ENCODE data around the gene SV2A. TPM values are rescaled to one million over a fixed set of nuclear protein-coding genes. Genes with fewer than 3 reads are reported as not detected.
"Not testable (repeated sequence)": the region's sequence is repeated elsewhere in the genome, so short reads cannot be mapped to it uniquely, and the experiment has no call there.

Gene SV2A
- total and polyA plus RNA-seq, 4 donors = 0.94 to 2.4 (median 1.6) TPM

DNA sequence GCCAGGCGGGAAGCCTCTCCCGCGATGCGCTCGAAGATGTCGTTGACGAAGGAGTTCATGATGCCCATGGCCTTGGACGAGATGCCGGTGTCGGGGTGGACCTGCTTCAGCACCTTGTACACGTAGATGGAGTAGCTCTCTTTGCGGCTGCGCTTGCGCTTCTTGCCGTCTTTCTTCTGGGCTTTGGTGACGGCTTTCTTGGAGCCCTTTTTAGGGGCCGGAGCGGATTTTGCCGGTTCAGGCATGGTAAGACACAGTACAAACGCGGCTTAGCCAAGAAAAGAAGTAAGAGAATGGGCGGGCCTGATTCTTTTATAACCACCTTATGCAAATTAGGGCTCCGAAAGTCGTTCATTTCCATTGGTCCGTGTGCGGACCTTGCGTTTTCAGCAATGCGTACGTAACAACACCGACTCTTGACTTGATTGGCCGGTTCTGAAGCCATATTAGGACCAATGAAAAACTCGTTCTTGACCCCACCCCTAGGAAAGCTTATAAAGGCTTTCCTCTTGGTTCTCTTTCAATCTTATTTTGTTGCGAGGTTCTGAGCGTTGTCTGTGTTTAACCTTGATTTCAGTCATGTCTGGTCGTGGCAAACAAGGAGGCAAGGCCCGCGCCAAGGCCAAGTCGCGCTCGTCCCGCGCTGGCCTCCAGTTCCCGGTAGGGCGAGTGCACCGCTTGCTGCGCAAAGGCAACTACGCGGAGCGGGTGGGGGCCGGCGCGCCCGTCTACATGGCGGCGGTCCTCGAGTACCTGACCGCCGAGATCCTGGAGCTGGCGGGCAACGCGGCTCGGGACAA, 31.0 kb downstream of the SV2A start:
- DNase-seq (peak; percentile 96 to 100 (median 100)), ATAC-seq (ENCODE audit: insufficient read depth, low FRiP score) (peak; percentile 86)
- 0% methylated on average over 62 of the region's 62 CpGs for WGBS, 2 donors
- Histone ChIP-seq H3K27ac (ENCODE audit: low read depth in 1 of 2, low read length in 1 of 2) (peak overlapping the region; percentile 96 to 98), H3K4me3 (peak overlapping the region; percentile 65), H3K36me3 (ENCODE audit: control insufficient read depth in 4 of 4, insufficient read depth in 4 of 4, low read length in 4 of 4) (peaks cover 0 to 5% (median 0%) of the 10 kb centered on the region in 4 donors), H3K9me3 (ENCODE audit: control insufficient read depth in 4 of 4, insufficient read depth in 3 of 4, low read length in 3 of 4) (no peaks in the 10 kb centered on the region), H3K9ac (ENCODE audit: insufficient read depth in 1 of 2, low read length in 2 of 2) (peak overlapping the region; percentile 98 to 100), H3K27me3 (ENCODE audit: control insufficient read depth in 3 of 3, insufficient read depth in 3 of 3, low read length in 2 of 3) (no peaks in the 10 kb centered on the region), H3K4me1 (ENCODE audit: control insufficient read depth in 5 of 5, insufficient read depth in 5 of 5, low read length in 5 of 5) (peaks cover 0 to 26% (median 13%) of the 10 kb centered on the region in 5 donors)
- TF ChIP-seq, protein P1, sequence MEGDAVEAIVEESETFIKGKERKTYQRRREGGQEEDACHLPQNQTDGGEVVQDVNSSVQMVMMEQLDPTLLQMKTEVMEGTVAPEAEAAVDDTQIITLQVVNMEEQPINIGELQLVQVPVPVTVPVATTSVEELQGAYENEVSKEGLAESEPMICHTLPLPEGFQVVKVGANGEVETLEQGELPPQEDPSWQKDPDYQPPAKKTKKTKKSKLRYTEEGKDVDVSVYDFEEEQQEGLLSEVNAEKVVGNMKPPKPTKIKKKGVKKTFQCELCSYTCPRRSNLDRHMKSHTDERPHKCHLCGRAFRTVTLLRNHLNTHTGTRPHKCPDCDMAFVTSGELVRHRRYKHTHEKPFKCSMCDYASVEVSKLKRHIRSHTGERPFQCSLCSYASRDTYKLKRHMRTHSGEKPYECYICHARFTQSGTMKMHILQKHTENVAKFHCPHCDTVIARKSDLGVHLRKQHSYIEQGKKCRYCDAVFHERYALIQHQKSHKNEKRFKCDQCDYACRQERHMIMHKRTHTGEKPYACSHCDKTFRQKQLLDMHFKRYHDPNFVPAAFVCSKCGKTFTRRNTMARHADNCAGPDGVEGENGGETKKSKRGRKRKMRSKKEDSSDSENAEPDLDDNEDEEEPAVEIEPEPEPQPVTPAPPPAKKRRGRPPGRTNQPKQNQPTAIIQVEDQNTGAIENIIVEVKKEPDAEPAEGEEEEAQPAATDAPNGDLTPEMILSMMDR (IDR thresholded peaks at IDR 0.05; ENCODE audit: control extremely low read depth, extremely low read depth) = no peak

DNA sequence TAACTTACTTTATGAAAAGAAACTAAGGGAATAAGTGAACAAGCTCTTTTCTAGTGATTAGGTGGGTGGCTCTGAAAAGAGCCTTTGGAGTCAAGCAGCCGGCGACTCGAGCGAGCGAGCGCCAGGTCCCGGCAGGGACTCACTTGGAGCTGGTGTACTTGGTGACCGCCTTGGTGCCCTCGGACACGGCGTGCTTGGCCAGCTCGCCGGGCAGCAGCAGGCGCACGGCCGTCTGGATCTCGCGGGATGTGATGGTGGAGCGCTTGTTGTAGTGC, 31.6 kb downstream of the SV2A start:
- not testable (repeated sequence) for H3K9me3 ChIP-seq (ENCODE audit: control insufficient read depth in 4 of 4, insufficient read depth in 3 of 4, low read length in 3 of 4); ATAC-seq (ENCODE audit: insufficient read depth, low FRiP score); H3K36me3 ChIP-seq (ENCODE audit: control insufficient read depth in 4 of 4, insufficient read depth in 4 of 4, low read length in 4 of 4); DNase-seq; H3K27me3 ChIP-seq (ENCODE audit: control insufficient read depth in 3 of 3, insufficient read depth in 3 of 3, low read length in 2 of 3)
- peaks cover 0 to 26% (median 13%) of the 10 kb centered on the region in 5 donors for H3K4me1 ChIP-seq (ENCODE audit: control insufficient read depth in 5 of 5, insufficient read depth in 5 of 5, low read length in 5 of 5)
- 0% methylated on average over 16 to 19 of the region's 19 CpGs for WGBS, 2 donors
- peak overlapping the region; percentile 96 for H3K27ac ChIP-seq (ENCODE audit: low read depth in 1 of 2, low read length in 1 of 2)
- peak overlapping the region; percentile 65 for H3K4me3 ChIP-seq
- peak overlapping the region; percentile 98 to 100 for H3K9ac ChIP-seq (ENCODE audit: insufficient read depth in 1 of 2, low read length in 2 of 2)

DNA sequence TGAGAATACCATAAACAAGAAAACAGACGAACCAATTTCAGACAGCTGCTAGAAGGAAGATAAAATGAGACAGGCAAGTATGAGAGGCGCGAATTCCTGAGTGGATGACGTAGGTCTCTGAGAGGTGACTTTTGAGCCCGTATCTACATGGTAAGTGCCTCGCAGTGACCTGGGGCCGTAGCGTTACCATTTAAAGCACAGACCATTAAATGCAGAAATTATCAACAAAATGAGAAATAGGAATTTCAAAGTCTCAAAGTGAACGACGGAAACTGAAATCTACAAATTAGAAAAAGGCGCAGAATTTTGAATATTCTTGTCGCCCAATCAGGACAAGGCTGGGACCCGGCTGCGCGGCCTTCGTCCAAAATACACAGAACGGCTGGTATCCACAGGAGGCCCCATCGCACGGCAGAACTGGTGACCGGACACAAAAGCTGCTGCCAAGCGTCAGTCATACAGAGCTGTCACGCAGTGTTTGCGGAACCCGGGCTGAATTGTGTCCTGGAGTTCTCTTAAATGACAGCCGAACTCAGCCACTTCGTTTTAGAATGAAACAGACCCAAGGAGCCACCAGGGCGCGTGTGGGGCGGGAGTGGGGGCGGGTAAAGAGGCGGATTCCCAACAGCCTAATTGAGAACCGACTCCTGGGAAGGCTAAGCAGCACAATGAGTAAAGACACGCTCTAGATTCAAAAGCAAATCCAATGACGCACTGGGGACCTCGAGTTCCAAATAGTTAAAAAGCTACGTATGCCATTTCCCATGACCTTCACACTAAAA, 32.1 kb downstream of the SV2A start:
- H3K27me3 ChIP-seq (ENCODE audit: control insufficient read depth in 3 of 3, insufficient read depth in 3 of 3, low read length in 2 of 3) = no peaks in the 10 kb centered on the region
- TF ChIP-seq, protein P1 (IDR thresholded peaks at IDR 0.05; ENCODE audit: control extremely low read depth, extremely low read depth) = no peak
- peak overlapping the region; percentile 65 for H3K4me3 ChIP-seq
- WGBS, 2 donors = 0 to 1% methylated on average over 36 of the region's 36 CpGs
- peak overlapping the region; percentile 96 for H3K27ac ChIP-seq (ENCODE audit: low read depth in 1 of 2, low read length in 1 of 2)
- ATAC-seq (ENCODE audit: insufficient read depth, low FRiP score) (peak; percentile 31), DNase-seq (peak; percentile 94 to 96 (median 95))
- peaks cover 0 to 26% (median 13%) of the 10 kb centered on the region in 5 donors for H3K4me1 ChIP-seq (ENCODE audit: control insufficient read depth in 5 of 5, insufficient read depth in 5 of 5, low read length in 5 of 5)
- H3K9ac ChIP-seq (ENCODE audit: insufficient read depth in 1 of 2, low read length in 2 of 2) = peak overlapping the region; percentile 98 to 100
- peaks cover 0 to 5% (median 0%) of the 10 kb centered on the region in 4 donors for H3K36me3 ChIP-seq (ENCODE audit: control insufficient read depth in 4 of 4, insufficient read depth in 4 of 4, low read length in 4 of 4)
- no peaks in the 10 kb centered on the region for H3K9me3 ChIP-seq (ENCODE audit: control insufficient read depth in 4 of 4, insufficient read depth in 3 of 4, low read length in 3 of 4)

Data from lung (tissue), 12 donors.